Measurements from ENCODE around the gene NR6A1. TPM values are rescaled to one million over a fixed set of nuclear protein-coding genes. Genes with fewer than 3 reads are reported as not detected.

NR6A1 gene
- total and polyA plus RNA-seq, 2 experiments from 2014 or later: 44.2 to 139 TPM

DNA sequence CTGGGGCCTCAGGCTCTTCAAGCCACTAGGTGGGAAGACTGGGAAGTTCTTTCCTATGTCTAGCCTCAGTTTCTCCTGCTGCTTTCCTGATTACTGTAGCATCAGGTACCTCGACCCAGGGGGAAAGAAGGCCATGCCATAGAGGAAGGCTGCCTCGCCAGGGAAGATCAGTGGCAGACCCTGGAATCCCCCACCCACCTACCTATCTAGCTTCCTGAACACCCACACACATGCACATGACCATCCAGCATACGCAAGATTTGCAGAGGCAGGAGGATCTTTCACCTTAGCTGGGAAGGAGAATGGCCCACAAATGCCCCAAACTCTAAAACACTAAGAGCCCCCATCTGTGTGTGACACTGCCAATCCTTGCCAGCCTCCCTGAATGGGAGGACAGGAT, 271.9 kb downstream of the NR6A1 start:
- H3K9me3 Mint-ChIP-seq: peaks cover 3% of the 10 kb centered on the region; the same call in 1 of the 3 replicates
- H3K36me3 Mint-ChIP-seq (ENCODE audit: low read depth): no peaks in the 10 kb centered on the region; the same call in 2 of the 3 replicates
- peaks cover 11% of the 10 kb centered on the region for H3K4me1 Mint-ChIP-seq
- Histone ChIP-seq H3K36me3 (ENCODE audit: insufficient read depth) (no peaks in the 10 kb centered on the region), H3K4me2 (no peak overlapping the region), H3F3A (replicated peaks; ENCODE audit: low read depth) (no peaks in the 10 kb centered on the region), H3K27ac (ENCODE audit: low read depth) (no peak overlapping the region), H3K79me2 (replicated peaks; ENCODE audit: insufficient read depth) (no peaks in the 10 kb centered on the region), H4K20me1 (replicated peaks; ENCODE audit: insufficient read depth) (no peaks in the 10 kb centered on the region; the same call in 1 of the 2 replicates), H3K9me2 (ENCODE audit: insufficient read depth) (no peaks in the 10 kb centered on the region), H2AFZ (no peak overlapping the region), H3K4me1 (ENCODE audit: insufficient read depth) (no peaks in the 10 kb centered on the region; the same call in 1 of the 2 replicates), H3K27me3 (ENCODE audit: insufficient read depth) (peaks cover 36% of the 10 kb centered on the region), H3K4me3 (no peak overlapping the region)
- TF ChIP-seq ETS1 (IDR thresholded peaks at IDR 0.05): no peak
- TF ChIP-seq, protein P1, sequence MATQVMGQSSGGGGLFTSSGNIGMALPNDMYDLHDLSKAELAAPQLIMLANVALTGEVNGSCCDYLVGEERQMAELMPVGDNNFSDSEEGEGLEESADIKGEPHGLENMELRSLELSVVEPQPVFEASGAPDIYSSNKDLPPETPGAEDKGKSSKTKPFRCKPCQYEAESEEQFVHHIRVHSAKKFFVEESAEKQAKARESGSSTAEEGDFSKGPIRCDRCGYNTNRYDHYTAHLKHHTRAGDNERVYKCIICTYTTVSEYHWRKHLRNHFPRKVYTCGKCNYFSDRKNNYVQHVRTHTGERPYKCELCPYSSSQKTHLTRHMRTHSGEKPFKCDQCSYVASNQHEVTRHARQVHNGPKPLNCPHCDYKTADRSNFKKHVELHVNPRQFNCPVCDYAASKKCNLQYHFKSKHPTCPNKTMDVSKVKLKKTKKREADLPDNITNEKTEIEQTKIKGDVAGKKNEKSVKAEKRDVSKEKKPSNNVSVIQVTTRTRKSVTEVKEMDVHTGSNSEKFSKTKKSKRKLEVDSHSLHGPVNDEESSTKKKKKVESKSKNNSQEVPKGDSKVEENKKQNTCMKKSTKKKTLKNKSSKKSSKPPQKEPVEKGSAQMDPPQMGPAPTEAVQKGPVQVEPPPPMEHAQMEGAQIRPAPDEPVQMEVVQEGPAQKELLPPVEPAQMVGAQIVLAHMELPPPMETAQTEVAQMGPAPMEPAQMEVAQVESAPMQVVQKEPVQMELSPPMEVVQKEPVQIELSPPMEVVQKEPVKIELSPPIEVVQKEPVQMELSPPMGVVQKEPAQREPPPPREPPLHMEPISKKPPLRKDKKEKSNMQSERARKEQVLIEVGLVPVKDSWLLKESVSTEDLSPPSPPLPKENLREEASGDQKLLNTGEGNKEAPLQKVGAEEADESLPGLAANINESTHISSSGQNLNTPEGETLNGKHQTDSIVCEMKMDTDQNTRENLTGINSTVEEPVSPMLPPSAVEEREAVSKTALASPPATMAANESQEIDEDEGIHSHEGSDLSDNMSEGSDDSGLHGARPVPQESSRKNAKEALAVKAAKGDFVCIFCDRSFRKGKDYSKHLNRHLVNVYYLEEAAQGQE (IDR thresholded peaks at IDR 0.05; ENCODE audit: unreplicated experiment): no peak
- no peak for TF ChIP-seq STAT1 (IDR thresholded peaks at IDR 0.05; ENCODE audit: unreplicated experiment)
- no peak for TF ChIP-seq JUNB (IDR thresholded peaks at IDR 0.05; ENCODE audit: unreplicated experiment)
- TF ChIP-seq, protein P2, sequence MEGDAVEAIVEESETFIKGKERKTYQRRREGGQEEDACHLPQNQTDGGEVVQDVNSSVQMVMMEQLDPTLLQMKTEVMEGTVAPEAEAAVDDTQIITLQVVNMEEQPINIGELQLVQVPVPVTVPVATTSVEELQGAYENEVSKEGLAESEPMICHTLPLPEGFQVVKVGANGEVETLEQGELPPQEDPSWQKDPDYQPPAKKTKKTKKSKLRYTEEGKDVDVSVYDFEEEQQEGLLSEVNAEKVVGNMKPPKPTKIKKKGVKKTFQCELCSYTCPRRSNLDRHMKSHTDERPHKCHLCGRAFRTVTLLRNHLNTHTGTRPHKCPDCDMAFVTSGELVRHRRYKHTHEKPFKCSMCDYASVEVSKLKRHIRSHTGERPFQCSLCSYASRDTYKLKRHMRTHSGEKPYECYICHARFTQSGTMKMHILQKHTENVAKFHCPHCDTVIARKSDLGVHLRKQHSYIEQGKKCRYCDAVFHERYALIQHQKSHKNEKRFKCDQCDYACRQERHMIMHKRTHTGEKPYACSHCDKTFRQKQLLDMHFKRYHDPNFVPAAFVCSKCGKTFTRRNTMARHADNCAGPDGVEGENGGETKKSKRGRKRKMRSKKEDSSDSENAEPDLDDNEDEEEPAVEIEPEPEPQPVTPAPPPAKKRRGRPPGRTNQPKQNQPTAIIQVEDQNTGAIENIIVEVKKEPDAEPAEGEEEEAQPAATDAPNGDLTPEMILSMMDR (conservative IDR thresholded peaks at IDR 0.05; ENCODE audit: low read depth in 2 of 2): no peak
- no peak for TF ChIP-seq ZNF114 (CRISPR knock-in tag; IDR thresholded peaks at IDR 0.05)
- no peak for TF ChIP-seq ZNF462 (CRISPR knock-in tag; IDR thresholded peaks at IDR 0.05)
- no peak for TF ChIP-seq NANOG (IDR thresholded peaks at IDR 0.05; ENCODE audit: borderline replicate concordance)
- TF ChIP-seq EZH2phosphoT487 (IDR thresholded peaks at IDR 0.05; ENCODE audit: unreplicated experiment): no peak
- TF ChIP-seq POLR2AphosphoS5 (IDR thresholded peaks at IDR 0.05; ENCODE audit: low read depth): no peak
- TF ChIP-seq CREB1 (CRISPR knock-in tag; IDR thresholded peaks at IDR 0.05; ENCODE audit: low read depth): no peak
- TF ChIP-seq ZNF331 (CRISPR knock-in tag; IDR thresholded peaks at IDR 0.05; ENCODE audit: low read depth): no peak
- no peak for TF ChIP-seq EZH2 (IDR thresholded peaks at IDR 0.05; ENCODE audit: low read depth, unreplicated experiment)
- no peak overlapping the region; the same call in 2 of the 3 replicates for H3K4me3 Mint-ChIP-seq
- no peak overlapping the region for H3K27ac Mint-ChIP-seq
- ATAC-seq (no peak), DNase-seq (ENCODE audit: low spot score) (no peak)
- H3K27me3 Mint-ChIP-seq (ENCODE audit: insufficient read depth, low read depth, poor library complexity): peaks cover 37% of the 10 kb centered on the region
